Loucy (cell line): Measurements from ENCODE around the gene CELF2.

ENCODE experiments used
- CTCF ChIP-seq: fragments of 200-600 bp; sonication (generic); conservative IDR thresholded peaks from 2 replicates; pipeline ENCODE4 v1.5.1; 2014; ENCODE audit warnings: mild to moderate bottlenecking, antibody characterized with exemption, low read length
- EZH2phosphoT487 ChIP-seq: fragments of 200-600 bp; IDR thresholded peaks from 2 replicates; pipeline ENCODE4 v1.6.1; 2018; ENCODE audit warnings: antibody characterized with exemption, mild to moderate bottlenecking, moderate library complexity, borderline replicate concordance

- TF ChIP-seq CTCF (no peak), EZH2phosphoT487 (no peak)
These were observed 213.0 kb downstream of the CELF2 start for GRCh38 chr10:11230498-11231167.
